ENCODE data around the gene ING4. TPM values are rescaled to one million over a fixed set of nuclear protein-coding genes. Genes with fewer than 3 reads are reported as not detected.

ING4 gene
- total and polyA plus RNA-seq, 2 of the 4 experiments (the other 2 are of a cell fraction), result 22.0 to 47.5 TPM

DNA sequence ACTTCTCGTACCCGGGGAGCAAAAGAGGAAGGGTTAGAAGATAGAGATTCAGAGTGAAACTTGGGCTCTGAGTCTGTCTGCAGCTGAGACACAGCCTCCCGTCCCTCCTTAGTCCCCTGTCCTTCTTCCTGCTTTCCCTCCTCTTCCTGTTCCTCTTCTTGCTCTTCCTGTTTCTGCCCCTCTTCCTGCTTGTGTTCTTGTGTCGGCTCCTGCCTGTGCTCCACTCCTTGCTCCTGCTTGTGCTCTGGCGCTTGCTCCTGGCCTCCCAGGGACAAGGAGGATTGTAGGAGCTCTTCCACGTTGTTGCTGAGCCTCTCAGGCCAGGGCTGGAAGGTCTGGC lies 18.7 kb downstream of the ING4 start:
- in situ Hi-C loops (cut with MboI; ENCODE audit: low sequenced_read_pairs) (no loop called here), intact Hi-C loops (cut with micrococcal nuclease) (no loop called here), dilution Hi-C loops (cut with HindIII; ENCODE audit: low sequenced_read_pairs, unreplicated experiment) (no loop called here)
- H3K18ac ChIP-seq (ENCODE audit: low read depth, low read length), result no peak overlapping the region
- POLR2A ChIA-PET (ENCODE audit: unreplicated experiment), result no interaction called here
- no peak overlapping the region for H2BK15ac ChIP-seq (ENCODE audit: low read depth, low read length)
- no peak for TF ChIP-seq CHD1 (IDR thresholded peaks at IDR 0.05; ENCODE audit: low read depth, low read length)
- TF ChIP-seq, protein P1, sequence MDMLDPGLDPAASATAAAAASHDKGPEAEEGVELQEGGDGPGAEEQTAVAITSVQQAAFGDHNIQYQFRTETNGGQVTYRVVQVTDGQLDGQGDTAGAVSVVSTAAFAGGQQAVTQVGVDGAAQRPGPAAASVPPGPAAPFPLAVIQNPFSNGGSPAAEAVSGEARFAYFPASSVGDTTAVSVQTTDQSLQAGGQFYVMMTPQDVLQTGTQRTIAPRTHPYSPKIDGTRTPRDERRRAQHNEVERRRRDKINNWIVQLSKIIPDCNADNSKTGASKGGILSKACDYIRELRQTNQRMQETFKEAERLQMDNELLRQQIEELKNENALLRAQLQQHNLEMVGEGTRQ (IDR thresholded peaks at IDR 0.05; ENCODE audit: low read depth, low read length), result no peak
- TF ChIP-seq RCOR1 (IDR thresholded peaks at IDR 0.05; ENCODE audit: insufficient replicate concordance, low read length), result no peak
- no peak for TF ChIP-seq FOS (IDR thresholded peaks at IDR 0.05; ENCODE audit: low read depth, low read length)
- no peak overlapping the region for H2AK5ac ChIP-seq (ENCODE audit: low read depth, low read length)
- H3K9me1 ChIP-seq (ENCODE audit: insufficient read depth, low read length), result no peaks in the 10 kb centered on the region
- no peak overlapping the region for H3K4me2 ChIP-seq (ENCODE audit: low read depth, low read length)
- CTCF ChIA-PET, result interaction anchor here (1.0 kb wide), 1 partner anchor 86 kb away, joined by 4 read pairs; no protein-coding TSS in a partner anchor
- no peak overlapping the region for H2BK120ac ChIP-seq (ENCODE audit: low read depth, low read length)
- no peak overlapping the region for H3K4me3 ChIP-seq (ENCODE audit: insufficient read depth, low read depth, low read length)
- no peaks in the 10 kb centered on the region for H4K20me1 ChIP-seq (ENCODE audit: insufficient read depth, low read length)
- no peak overlapping the region for H3K27ac ChIP-seq (ENCODE audit: insufficient read depth, low read length)
- H3K56ac ChIP-seq (ENCODE audit: extremely low read depth, insufficient read depth, low read length), result no peak overlapping the region
- peaks cover 19% of the 10 kb centered on the region for H3K9me3 ChIP-seq (ENCODE audit: control insufficient read depth, insufficient read depth, low read length)
- no peak overlapping the region for H2BK5ac ChIP-seq (ENCODE audit: low read depth, low read length, poor library complexity, severe bottlenecking)
- H4K5ac ChIP-seq (ENCODE audit: low read depth, low read length), result no peak overlapping the region
- no peak overlapping the region for H3K14ac ChIP-seq (replicated peaks; ENCODE audit: low read depth, low read length)
- H3K4ac ChIP-seq (ENCODE audit: low read depth, low read length), result no peak overlapping the region
- no CpG with 5 or more reads among the region's 6 CpGs for WGBS, 2 experiments (ENCODE audit: extremely low coverage in 2 of 2, insufficient read length in 1 of 2)
- H3K23ac ChIP-seq (ENCODE audit: low read depth, low read length), result no peak overlapping the region
- peaks cover 12% of the 10 kb centered on the region for H3K36me3 ChIP-seq (ENCODE audit: control insufficient read depth, insufficient read depth, low read length)
- no peak overlapping the region for H4K8ac ChIP-seq (ENCODE audit: low read depth in 2 of 2, low read length in 2 of 2)
- no peak overlapping the region for H3K9ac ChIP-seq (ENCODE audit: low read depth, low read length)
- H2AFZ ChIP-seq (replicated peaks; ENCODE audit: low read length, poor library complexity), result peak overlapping the region; percentile 48
- no peaks in the 10 kb centered on the region for H3K79me1 ChIP-seq (ENCODE audit: low read depth in 1 of 2, low read length in 2 of 2)
- ATAC-seq (ENCODE audit: low read depth) (no peak), DNase-seq (no peak)
- no peak overlapping the region for H2BK20ac ChIP-seq (ENCODE audit: low read depth, low read length)
- peaks cover 20% of the 10 kb centered on the region for H3K27me3 ChIP-seq (ENCODE audit: control insufficient read depth, insufficient read depth, low read length)
- no peak overlapping the region for H4K91ac ChIP-seq (ENCODE audit: insufficient read depth, low read depth, low read length)
- no peak overlapping the region for H2AK9ac ChIP-seq (replicated peaks; ENCODE audit: low read depth, low read length, poor library complexity)
- no peaks in the 10 kb centered on the region for H3K4me1 ChIP-seq (ENCODE audit: control insufficient read depth, insufficient read depth, low read length)
- BruUV-seq (replicated peaks), result no TSS peak
